C1 segment of cervical spinal cord (tissue), 14 donors: Measurements from ENCODE around the gene BPIFB4.
"Not testable (repeated sequence)": the region's sequence is repeated elsewhere in the genome, so short reads cannot be mapped to it uniquely, and the experiment has no call there.

Source experiments
- DNase-seq, 14 donors: peaks; one replicate each; lab custom pipeline; 2025; lab: John Stamatoyannopoulos, UW

Gene BPIFB4

GRCh38 chr20:33086052-33086722, 6.7 kb downstream of the BPIFB4 start:
- DNase-seq: no peak

DNA sequence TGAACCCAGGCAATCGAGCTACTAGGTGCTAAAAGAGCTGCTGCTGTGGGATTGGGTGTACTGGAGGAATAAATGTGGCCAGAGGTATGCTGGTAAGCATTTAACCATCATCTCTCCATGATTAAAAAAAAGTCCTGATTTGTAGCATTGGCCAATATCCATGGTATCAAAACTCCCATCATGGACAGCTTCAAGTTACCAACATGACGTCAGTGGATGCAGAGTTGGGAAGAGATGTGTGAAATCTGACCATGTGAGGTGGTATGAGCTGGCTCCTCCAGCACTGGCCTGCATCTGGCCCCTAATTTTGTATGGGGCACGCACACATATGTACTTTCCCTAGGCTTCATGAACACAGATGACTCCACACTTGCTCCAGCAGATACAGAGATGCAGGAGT, 11.7 kb downstream of the BPIFB4 start:
- DNase-seq: no peak

DNA sequence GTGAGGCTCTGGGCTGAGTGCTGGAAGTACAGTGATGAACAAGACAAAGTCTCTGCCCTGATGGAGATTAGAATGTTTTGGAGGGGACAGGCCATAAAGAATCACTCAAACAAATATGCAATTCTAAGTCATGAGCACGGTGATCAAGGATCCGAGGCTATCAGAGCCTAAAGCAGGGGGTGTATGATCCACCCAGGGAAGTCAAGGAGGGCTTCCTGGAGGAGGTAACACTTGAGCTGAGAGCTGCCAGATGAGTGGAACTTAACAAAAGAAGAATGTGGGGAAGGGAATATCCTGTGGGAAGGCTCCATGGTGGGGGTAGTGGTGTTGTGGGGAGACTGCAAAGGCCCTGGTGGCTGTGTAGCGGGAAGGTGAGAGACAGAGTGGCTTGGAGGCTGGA, 12.2 kb downstream of the BPIFB4 start:
- no peak for DNase-seq

- no peak for DNase-seq
These were observed 12.9 kb downstream of the BPIFB4 start for GRCh38 chr20:33092361-33092760.

DNA sequence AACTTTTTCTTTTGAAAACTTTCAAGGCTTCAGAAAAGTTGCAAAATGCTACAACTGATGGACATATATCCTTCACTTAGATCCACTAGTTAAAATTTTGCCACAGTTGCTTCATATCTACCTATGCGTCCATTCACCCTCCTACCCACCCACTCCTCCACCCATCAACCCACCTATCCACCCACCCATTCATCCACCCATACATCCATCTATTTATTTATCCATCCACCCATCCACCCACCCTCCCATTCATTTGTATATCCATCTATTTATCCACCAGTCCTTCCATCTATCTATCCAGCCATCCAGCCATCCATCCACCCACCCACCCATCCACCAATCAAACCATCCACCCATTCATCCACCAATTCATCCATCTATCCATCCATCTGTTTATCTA, 13.6 kb downstream of the BPIFB4 start:
- DNase-seq: no peak

GRCh38 chr20:33093582-33093981, 14.1 kb downstream of the BPIFB4 start:
- DNase-seq: no peak

DNA sequence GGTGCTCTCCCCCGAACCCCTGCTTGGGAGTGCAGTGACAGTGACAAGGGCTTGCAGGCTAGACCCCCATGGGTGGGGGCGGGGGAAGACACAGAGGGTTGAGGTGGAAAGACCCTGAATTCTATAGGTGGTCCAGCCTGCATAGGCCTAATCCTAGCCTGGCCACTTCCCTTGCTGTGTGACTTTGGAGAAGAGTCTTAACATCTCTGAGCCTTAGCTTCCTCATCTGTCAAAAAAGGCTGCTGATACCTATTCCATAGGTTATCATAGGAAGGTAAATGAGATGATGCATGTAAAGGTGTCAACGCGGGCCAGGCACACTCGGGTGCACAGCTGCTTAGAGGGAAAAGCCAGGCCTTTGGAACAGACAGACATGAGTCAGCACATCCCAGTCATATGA, 15.8 kb downstream of the BPIFB4 start:
- no peak for DNase-seq

GRCh38 chr20:33095902-33096584, 16.6 kb downstream of the BPIFB4 start:
- peak in 11 of 14 donors; percentile 2 to 54 (median 35) for DNase-seq

DNA sequence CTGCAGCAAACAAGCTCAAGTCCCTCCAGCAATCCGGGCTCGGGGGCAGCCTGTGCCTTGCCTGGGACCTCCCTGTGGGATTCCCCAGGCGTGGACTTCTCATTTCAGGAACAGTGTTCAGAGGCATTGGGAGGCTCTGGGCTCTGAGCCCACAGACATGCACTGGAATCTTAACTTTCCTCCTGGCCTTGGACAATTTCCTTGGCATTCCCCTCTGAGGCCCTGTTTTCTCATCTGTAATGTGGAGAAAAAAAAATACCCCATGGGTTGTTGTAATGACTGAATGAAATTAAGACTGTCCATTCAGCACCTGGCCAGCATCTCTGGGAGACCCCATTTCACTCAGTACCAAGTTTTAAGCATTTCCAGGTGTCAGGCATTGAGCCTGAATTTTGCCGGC, 17.6 kb downstream of the BPIFB4 start:
- no peak for DNase-seq

DNA sequence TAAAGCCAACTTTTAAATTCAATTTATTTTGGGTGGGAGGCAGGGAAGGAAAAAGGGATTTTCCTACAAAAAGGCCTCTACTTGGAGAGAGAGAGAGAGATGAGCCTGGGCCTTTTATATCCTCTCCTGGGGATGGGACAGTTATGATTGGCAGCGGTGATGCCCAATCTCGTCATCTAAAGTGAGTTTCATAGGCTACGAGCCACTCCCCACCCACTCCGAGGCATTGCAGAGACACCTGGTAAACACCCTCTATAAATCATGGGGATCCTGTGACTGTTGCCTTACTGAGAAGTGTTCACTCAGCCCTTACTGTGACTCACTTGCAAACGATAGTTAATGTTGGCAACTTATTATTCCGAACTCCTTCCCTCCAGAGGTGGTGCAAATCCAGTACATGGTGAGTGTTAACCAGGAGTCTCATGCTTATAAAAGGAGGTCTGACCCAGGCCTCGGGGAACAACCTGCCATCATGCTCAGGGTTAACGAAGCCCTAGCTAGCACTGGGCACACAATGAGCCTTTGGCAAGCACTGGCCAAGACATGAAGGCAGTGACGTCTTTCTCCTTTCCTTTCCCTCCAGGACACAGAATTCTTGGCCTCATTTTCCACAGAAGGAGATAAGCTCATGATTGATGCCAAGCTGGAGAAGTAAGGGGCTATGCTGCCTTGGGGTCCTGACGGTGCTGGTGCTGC, 20.5 kb downstream of the BPIFB4 start:
- no peak for DNase-seq

DNA sequence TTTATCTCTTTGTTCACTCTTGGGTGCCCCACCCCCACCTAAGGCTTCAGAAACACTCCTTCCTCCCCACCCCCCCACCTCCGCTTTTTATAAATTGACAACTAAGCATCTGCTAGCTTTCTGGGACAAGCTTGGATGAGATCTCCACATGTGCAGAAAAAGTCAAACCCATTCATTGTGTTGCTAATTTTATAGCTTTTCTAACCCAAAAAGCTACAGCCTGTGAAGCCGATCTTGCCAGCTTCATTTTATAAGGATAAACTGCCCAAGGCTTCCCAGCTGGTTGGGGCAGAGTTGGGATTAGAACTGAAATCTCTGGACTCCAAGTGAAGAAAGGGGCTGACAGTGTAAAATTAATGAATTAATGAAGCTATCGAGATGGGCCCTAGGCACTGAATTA, 24.1 kb downstream of the BPIFB4 start:
- no peak for DNase-seq

GRCh38 chr20:33104336-33104735, 24.9 kb downstream of the BPIFB4 start:
- DNase-seq: no peak

DNA sequence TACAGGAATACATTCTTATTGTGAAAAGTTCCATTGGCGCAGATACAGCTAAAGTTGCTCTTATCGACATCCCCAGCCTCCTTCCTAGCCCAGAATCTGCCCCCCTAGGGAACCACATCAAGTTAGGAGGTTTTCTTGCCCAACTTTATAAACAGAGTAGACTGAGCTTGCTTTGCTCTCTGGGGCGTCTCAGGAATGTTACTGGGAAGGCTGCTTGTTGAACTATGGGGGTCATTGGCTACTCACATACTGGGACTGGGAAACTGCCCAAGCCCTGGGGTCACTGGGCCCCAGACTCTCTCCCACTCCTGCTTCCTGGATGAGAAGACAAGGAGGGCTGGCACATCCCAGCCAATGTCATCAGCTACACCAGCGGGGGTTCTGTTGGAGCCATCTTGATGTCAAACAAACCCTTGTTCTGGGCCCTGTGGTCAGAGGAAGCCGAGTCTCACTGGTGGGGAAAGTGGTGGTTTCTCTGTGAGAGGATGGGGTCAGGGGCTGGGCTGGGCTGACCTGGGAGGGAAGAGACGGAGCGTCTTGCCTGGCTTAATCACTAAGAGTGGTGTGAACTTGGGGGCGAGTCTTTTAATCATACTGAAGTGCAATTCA, 26.0 kb downstream of the BPIFB4 start:
- no peak for DNase-seq

- not testable (repeated sequence) for DNase-seq
These were observed 26.7 kb downstream of the BPIFB4 start for GRCh38 chr20:33106058-33106620.

DNA sequence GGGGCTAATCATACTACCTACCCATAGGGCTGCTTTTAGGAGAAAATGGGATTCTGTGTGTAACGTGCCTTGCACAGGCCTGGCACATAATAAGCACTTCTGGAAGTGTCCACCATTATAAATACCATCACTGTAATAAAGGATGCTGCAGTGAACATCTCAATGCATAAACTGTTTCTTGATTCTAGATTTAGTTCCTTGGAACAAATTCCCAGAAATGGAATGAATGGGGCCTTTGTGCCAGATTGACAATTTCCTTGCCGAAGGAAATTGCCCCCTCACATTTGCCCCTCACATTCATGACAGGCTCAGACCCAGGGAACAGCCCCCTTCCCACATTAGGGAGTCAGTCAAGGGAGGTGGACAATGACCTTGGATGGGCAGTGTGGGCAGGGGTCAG, 29.2 kb downstream of the BPIFB4 start:
- no peak for DNase-seq

GRCh38 chr20:33110147-33110825, 30.8 kb downstream of the BPIFB4 start:
- no peak for DNase-seq

GRCh38 chr20:33111306-33111705, 31.9 kb downstream of the BPIFB4 start:
- DNase-seq: no peak

- no peak for DNase-seq
These were observed 33.3 kb downstream of the BPIFB4 start for GRCh38 chr20:33112547-33113386.

DNA sequence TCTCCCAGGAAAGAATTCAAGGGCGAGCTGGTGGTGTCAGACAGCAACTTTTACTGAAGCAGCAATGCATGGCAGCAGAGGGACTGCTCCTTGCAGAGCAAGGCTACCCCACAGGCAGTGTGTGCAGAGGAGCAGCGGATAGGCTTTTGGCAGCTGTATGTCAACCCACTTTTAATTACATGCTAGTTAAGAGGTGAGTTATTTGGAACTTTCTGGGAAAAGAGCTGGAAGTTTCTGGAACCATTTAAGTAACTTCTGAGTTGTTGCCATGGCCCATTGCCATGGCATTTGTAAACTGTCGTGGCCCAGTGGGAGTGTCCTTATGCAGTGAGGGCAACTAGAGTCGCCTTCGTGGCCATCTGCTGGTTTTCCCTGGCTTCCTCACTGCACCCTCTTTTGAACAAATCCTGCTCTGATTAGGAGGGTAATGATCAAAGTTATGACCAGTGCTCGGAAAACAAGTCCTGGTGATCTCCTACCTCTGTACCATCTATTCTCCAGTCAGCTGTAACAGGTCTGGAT, 34.0 kb downstream of the BPIFB4 start:
- DNase-seq: no peak

DNA sequence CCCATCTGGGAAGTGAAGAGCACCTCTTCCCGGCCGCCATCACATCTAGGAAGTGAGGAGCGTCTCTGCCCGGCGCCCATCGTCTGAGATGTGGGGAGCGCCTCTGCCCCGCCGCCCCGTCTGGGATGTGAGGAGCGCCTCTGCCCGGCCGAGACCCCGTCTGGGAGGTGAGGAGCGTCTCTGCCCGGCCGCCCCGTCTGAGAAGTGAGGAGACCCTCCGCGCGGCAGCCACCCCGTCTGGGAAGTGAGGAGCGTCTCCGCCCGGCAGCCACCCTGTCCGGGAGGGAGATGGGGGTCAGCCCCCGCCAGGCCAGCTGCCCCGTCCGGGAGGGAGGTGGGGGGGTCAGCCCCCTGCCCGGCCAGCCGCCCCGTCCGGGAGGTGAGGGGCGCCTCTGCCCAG, 36.1 kb downstream of the BPIFB4 start:
- not testable (repeated sequence) for DNase-seq
